ENCODE results near the gene TMEM150C.

Gene TMEM150C

GRCh38 chr4:82561786-82562563 is at the start of gene TMEM150C:
TSS of gene TMEM150C (minus strand) at chr4:82561988. CDS start at chr4:82504657, 57,331 bp downstream.
- DNase-seq, result peak in 37 of 42 donors; percentile 11 to 67 (median 42)
- intact Hi-C loops (cut with DNase I), result no loop called here

- DNase-seq, result no peak
- intact Hi-C loops (cut with DNase I), result no loop called here
Measured at GRCh38 chr4:82611527-82611926, 49.7 kb upstream of the TMEM150C start.

DNA sequence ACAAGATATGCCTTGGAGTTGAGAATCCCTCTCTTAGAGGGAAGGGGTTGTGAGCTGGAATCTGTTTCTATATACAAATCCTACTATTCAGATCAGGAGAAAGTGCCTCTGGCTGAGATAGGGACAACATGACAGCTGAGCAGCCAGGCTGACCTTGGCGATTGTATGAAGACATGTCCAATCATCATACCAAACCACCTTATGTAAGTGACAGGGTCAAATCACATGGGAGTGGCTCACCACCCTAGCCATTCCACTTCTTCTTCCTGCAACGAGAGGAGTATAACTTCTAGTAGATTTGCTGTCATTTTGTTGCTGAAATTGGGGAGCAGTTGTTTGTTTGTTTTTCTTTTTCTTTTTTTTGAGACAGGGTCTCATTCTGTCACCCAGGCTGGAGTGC is 48.3 kb upstream of the TMEM150C start:
- DNase-seq, result no peak
- intact Hi-C loops (cut with DNase I), result no loop called here

DNA sequence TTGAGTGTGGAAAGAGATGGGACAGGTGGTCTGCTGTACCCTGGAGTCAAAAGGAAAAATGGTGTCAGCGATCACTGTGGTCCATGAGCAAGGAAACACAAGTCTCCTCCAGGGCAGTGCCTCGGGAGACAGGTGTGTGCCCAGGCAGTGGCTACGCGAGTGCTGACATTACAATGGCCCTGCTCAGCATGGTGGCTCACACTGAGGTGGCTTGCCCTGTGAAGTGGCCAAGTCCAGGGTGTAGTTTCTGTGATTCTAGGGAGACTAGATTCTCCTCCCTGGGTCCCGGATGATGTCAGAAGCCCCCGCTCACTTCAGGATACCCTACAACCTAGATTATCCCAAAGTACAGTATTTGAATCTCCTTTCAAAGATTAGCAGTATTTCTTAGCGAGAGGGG is 44.8 kb upstream of the TMEM150C start:
- intact Hi-C loops (cut with DNase I), result no loop called here
- no peak for DNase-seq

- intact Hi-C loops (cut with DNase I), result no loop called here
- no peak for DNase-seq
Measured at GRCh38 chr4:82604522-82604921, 42.7 kb upstream of the TMEM150C start.

DNA sequence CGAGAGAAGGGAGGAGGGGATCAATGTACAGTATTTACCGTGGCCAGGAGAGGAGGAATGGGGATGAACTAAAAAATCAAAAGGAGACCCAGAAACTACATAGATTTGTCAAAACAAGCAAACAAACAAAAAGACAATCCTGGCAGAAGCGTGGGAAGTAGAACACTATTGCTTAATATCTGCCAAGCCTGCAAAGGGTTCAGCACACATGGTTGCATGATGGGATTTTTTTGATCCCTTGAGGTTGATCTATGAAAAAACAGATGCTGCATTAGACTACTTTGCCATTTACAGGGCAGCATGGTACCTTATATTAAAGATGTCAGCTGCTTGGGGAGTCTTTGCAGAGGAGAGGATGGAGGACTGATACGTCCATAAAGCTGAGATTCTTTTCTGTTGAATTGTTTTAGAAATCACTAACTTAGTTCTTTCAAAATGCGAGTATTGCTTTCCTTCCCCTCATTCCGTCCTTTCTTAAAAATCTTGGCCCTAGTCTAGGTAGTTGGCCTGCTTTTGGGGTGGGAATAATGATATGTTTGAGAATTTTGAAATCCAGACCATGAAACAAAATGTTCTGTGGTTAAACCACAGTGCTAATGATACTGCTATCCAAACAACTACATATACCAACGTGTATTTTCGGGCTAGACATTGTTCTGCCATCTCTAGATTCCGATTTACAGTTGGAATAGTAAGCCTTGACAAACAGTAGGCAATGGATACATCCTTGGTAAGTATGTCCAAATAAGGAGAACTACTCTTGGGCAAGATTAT is 39.6 kb upstream of the TMEM150C start:
- intact Hi-C loops (cut with DNase I), result no loop called here
- no peak for DNase-seq

- no peak for DNase-seq
- intact Hi-C loops (cut with DNase I), result no loop called here
Measured at GRCh38 chr4:82599336-82599735, 37.5 kb upstream of the TMEM150C start.

DNA sequence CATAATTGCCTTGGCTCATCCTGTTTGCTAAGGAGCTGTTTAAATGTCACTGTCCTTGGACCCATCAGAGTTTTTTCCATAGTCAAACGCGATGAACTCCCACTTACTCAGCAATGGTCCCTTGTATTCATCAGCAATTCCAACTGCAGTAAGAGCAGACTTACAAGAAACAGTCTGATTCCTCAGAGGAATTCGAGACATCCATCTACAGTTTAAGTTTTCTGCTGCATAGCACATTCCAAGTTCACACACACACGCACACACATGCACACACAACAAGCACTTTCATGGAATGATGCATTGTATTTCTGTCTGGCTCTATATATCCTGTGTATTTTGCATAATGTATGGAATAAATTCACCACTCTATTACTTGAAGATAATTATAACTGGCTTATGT is 32.7 kb upstream of the TMEM150C start:
- intact Hi-C loops (cut with DNase I), result no loop called here
- DNase-seq, result no peak

- no peak for DNase-seq
- intact Hi-C loops (cut with DNase I), result no loop called here
Measured at GRCh38 chr4:82593411-82593810, 31.6 kb upstream of the TMEM150C start.

DNA sequence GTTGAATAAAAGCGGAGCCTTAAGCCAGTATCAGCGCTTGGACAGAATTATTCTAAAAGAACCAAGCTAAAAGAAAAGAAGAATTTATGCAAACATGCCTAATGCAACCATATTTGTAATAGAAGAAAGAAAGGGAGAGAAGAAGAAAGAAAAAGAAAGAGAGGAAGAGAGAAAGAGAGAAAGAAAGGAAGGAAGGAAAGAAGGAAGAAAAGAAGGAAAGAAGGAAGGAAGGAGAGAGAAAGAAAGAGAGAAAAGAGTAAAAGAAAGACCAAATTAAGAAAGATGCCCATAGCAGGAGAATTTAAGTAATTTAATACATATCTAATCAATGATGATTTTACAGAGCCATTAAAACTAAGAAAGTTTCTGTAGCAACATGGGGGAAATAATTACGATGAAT is 30.9 kb upstream of the TMEM150C start:
- DNase-seq, result no peak
- intact Hi-C loops (cut with DNase I), result no loop called here

GRCh38 chr4:82591592-82591991 is 29.8 kb upstream of the TMEM150C start:
- intact Hi-C loops (cut with DNase I), result no loop called here
- DNase-seq, result no peak

GRCh38 chr4:82589756-82590155 is 28.0 kb upstream of the TMEM150C start:
- intact Hi-C loops (cut with DNase I), result no loop called here
- DNase-seq, result no peak

GRCh38 chr4:82588771-82589270 is 27.0 kb upstream of the TMEM150C start:
- DNase-seq, result no peak
- intact Hi-C loops (cut with DNase I), result no loop called here

DNA sequence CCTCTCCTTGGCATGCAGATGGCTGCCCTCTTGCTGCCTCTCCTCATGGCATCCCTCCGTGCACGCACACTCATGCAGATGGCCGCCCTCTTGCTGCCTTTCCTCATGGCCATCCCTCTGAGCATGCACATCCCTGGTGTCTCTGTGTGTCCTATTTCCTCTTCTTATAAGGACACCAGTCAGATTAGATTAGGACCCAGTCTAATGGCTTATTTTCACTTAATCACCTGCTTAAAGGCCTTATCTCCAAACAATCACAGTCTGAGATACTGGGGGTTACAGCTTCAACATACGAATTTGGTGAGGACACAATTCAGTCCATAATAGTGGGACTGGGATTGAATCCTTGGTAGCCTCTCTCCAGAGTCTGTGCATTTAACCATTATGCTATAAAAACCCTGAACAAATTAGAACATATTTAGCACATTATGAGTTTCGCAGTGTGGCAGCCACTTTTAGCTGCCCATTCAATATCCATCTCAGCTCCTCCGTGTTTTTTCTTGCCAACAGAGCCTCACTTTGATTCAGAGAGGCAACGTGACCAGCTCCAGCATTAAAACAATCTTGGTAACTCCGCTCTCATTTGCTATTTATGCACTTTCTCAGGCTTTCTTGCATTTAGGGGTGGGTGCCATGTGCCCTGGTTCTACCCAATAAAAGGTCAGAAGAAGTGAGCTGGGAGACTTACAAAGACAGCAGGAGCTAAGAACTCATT is 26.2 kb upstream of the TMEM150C start:
- no peak for DNase-seq
- intact Hi-C loops (cut with DNase I), result no loop called here

GRCh38 chr4:82585690-82586435 is 24.1 kb upstream of the TMEM150C start:
- intact Hi-C loops (cut with DNase I), result no loop called here

GRCh38 chr4:82584931-82585330 is 23.1 kb upstream of the TMEM150C start:
- intact Hi-C loops (cut with DNase I), result no loop called here
- DNase-seq, result no peak

More at GRCh38 chr4:82585690-82586435, 24.1 kb upstream of the TMEM150C start:
- DNase-seq, result peak in 7 of 42 donors; percentile 6 to 27 (median 16)

DNA sequence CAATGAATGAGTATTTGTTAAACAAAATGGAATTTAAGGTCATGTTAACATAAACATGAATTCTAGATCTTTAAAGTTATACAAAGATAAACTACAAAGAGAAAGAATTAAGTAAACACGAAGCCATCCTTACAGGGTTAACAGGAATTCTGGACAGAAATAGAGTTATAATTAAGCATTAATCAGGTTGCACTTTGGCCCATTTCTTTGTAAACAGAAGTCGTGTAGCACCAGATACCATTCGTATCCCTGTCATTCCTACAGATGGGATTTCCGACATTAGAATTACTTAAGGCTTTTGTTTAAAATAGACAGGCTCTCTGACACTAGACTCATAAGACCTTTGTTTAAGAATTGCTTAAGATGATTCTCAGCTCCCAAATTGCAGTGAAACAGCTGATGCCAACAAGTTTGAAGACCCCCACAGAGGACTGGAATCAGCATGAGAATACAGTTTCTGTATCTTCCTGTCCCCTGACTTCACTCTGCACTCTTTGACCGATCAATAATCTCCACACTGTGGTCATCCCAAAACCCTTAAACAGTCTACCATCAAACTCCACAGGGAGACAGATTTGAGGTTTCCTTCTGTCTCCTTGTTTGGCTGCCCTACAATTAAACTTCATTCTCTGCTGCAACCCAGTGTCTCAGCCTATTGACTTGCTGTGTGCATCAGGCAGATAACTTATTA is 22.3 kb upstream of the TMEM150C start:
- DNase-seq, result no peak

GRCh38 chr4:82579932-82580331 is 18.1 kb upstream of the TMEM150C start:
- DNase-seq, result no peak
- intact Hi-C loops (cut with DNase I), result no loop called here

More for the DNA sequence above, 22.3 kb upstream of the TMEM150C start:
- intact Hi-C loops (cut with DNase I), result no loop called here
